GM21528 (cell line): ENCODE measurements around the gene AOC3.

Experiments used
- ATAC-seq: cut with Tn5 transposase; IDR thresholded peaks from one replicate; pipeline ENCODE4 v1.9.1; 2021; ENCODE audit warnings: mild to moderate bottlenecking, moderate library complexity; ENCODE audit not compliant: unreplicated experiment, low FRiP score

Gene AOC3, protein sequence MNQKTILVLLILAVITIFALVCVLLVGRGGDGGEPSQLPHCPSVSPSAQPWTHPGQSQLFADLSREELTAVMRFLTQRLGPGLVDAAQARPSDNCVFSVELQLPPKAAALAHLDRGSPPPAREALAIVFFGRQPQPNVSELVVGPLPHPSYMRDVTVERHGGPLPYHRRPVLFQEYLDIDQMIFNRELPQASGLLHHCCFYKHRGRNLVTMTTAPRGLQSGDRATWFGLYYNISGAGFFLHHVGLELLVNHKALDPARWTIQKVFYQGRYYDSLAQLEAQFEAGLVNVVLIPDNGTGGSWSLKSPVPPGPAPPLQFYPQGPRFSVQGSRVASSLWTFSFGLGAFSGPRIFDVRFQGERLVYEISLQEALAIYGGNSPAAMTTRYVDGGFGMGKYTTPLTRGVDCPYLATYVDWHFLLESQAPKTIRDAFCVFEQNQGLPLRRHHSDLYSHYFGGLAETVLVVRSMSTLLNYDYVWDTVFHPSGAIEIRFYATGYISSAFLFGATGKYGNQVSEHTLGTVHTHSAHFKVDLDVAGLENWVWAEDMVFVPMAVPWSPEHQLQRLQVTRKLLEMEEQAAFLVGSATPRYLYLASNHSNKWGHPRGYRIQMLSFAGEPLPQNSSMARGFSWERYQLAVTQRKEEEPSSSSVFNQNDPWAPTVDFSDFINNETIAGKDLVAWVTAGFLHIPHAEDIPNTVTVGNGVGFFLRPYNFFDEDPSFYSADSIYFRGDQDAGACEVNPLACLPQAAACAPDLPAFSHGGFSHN

GRCh38 chr17:42850954-42851353 is at the start of gene AOC3:
Gene AOC3 (plus strand): TSS chr17:42851199. CDS start chr17:42851344, 145 bp downstream.
- no peak for ATAC-seq

GRCh38 chr17:42803074-42803883 is 47.7 kb upstream of the AOC3 start:
- ATAC-seq: no peak

DNA sequence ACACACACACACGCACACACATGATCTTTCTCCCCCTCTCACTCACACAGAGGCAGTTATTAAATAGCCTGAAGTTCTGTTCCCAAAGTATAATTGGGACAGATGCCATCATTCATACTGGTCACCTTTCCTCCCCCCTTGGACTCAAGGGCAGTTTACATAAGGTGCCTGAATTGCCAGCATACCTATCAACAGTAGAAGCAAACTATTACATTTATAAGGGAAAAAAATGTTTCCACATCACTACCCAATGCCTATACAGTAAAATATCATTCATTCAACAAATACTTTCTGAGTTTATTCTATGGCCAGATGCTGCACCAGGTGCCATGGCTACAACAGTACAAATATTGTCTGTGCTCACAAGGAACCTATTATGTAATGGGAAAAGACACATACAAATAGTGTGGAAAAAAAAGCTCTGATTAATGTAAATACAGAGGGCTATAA is 46.1 kb upstream of the AOC3 start:
- ATAC-seq: no peak

DNA sequence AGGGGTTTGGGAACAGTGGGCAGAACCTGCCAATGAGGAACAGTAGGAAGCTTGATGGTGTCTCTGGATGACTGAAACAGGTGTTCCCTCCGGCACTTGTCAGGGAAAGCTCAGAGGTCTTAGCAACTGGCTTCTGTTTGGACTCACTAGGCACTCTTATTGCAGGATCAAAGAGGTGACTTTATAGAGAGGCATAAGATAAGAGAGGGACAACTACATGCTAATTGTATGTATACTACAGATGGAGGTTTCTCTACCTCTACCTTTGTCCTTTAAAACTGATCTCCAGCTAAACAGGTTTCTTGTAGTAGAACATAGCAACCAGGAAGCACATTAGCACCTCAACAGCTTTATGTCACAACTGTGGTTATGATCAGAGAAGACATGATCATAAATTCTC is 44.8 kb upstream of the AOC3 start:
- no peak for ATAC-seq

- ATAC-seq: no peak
Observed at GRCh38 chr17:42809250-42809649, 41.7 kb upstream of the AOC3 start.

- no peak for ATAC-seq
Observed at GRCh38 chr17:42814633-42815399, 36.2 kb upstream of the AOC3 start.

DNA sequence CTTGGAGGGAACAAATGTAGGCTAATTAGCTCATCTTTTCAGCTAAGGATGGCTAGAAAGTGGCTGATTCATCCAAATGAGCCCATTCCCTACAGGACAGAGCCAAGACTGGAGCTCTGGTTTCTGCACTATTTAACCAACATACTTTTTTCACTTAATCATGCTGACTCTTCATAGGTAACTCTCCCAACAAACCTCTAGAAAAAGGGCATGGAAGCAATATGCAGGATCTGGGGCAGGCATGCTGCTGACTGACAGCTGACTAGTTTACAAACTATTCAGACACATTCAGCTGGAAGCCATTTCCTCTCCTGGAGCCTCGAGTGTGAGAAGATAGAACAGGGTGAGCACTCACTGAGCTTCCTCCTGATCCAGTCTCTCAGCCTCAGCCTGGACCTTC is 33.1 kb upstream of the AOC3 start:
- ATAC-seq: no peak

DNA sequence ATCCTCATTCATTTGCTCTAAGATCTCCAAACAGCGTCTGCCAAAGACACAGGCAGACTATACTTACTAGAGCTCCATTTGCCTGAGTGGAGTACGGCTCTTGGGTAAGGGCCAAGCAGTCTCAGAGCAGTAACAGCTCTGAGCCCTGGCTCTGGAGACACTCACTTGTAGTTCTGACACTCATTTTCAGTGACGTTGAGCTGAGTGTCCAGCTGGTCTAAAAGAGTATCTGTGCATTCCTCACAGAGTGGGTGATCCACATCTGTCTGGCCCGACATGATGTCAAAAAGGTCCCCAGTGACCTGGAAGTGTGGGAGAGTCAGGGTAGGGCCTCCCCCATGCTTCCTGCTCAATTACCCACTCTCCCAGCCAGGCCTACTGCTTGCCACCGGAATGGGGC is 32.6 kb upstream of the AOC3 start:
- no peak for ATAC-seq

DNA sequence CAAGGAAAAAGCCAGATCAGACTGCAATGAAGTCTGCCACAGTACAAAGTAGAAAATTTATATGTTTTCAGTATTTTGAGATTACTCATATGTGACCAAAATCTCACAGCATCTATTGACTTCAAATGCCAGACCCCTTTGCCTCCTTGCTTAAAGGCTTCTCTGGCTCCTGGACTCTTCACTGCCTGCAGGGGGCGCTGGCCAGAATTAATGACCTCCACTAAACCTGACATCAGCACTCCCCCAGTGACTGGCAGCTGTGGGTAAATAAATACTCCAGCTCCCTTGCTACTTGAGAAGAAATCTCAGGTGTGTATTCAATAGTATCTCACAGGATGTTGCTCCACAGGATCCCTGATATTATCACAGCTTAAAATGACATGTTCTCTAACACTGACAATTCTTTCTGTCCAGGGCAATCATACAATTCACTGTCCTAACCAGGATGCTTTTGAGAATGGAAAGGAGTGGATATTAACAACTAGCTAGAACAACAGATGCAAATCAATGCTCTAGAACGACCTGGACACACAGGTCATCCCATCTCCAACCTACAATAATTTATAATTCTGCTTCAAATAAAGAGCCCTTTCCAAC is 31.0 kb upstream of the AOC3 start:
- ATAC-seq: no peak

GRCh38 chr17:42821176-42821575 is 29.8 kb upstream of the AOC3 start:
- no peak for ATAC-seq

GRCh38 chr17:42827472-42827871 is 23.5 kb upstream of the AOC3 start:
- ATAC-seq: no peak

DNA sequence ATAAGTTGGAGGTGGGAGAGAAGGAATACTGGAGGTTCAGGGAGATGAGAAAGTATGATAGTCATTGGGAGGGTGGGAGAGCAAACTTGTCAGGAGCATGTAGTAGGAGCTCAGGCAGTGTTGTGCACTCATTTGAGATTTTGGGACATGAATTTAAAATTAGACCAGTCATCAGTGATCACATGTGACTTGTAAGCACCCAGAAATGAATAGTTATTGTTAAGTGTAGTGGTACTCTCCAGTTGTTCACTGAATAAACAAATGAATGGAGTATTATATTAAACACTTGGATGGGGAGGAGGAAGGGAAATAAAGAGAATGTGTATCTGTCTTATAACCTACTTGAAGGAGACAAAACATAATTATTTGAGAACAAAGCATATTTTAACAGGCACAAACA is 20.0 kb upstream of the AOC3 start:
- no peak for ATAC-seq

GRCh38 chr17:42832213-42832933 is 18.6 kb upstream of the AOC3 start:
- no peak for ATAC-seq

DNA sequence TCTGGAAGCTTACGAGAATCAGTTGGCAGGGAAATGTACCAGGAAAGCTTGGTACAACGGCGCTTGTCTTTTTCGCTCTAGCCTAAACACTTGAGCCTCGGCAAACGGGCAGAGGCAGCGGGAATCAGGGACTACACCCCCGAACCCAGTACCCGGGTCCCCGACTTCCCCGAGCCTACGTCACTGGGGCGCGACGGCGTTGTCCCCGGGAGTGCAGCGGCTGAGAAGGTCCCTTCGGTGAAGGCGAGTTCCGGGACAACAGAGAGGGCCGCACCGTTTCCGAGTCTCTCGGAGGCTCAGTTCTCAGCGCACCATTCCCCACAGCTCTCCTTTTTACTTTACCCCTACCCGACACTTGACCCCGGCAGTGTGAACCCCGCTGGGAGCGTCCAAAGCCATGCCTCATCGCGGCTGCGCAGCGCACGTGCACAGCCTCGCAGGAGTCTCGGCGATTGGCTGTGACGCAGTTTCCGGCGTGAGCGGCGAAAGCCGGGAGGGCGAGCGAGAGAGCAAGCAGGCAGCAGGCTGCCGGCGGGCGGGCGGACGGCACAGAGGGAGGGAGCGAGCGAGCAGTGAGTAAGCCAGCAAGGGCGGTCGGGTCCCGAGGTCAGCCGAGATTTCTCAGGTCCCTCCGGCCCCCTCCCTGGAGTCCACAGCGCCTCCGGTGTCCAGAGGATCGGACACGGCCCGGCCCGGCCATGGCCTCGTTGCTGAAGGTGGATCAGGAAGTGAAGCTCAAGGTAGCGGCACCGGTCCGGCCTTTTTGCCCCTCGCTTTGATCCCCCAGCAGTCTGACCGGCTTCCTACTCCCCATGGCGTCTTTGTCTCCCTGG is 17.8 kb upstream of the AOC3 start, which contains the start of gene PSME3:
Gene PSME3 (plus strand): TSS at position 464 of the 833 bp plus-strand sequence. CDS start 235 bp downstream, at position 699.
- ATAC-seq: peak; percentile 82

- no peak for ATAC-seq
Observed at GRCh38 chr17:42833767-42834422, 17.1 kb upstream of the AOC3 start.

DNA sequence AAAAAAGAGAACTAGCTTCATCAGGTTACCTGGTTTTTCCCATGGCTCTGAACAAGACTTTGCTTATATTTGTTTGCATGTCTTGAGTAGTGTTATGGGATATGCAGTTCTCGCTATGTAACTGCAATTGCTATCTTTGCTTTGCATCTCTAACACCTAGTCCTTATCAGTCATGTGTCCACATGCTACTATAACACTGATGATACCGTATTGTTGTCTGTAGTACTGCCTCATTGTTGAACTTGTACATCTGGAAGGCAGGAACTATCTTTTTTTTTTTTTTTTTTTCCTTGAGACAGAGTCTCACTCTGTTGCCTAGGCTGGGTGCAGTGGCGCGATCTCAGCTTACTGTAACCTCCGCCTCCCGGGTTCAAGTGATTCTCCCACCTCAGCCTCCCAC is 15.3 kb upstream of the AOC3 start:
- ATAC-seq: no peak

GRCh38 chr17:42841975-42842685 is 8.9 kb upstream of the AOC3 start:
- no peak for ATAC-seq
